Diencephalon (tissue), 1 donor: ENCODE measurements around the gene TRPV2. TPM values are rescaled to one million over a fixed set of nuclear protein-coding genes. Genes with fewer than 3 reads are reported as not detected.

Experiments
- small RNA-seq: library from RNA; depleted of rRNA; stranded (forward); fragments of <200 nt; gene quantifications from one replicate; pipeline ENCODE3, GENCODE V24; 2014
- total RNA-seq: library from RNA; depleted of rRNA; stranded (reverse); fragments of >200 nt; gene quantifications from one replicate; pipeline ENCODE4 v1.2.3, GENCODE V29; 2014

Gene TRPV2, protein sequence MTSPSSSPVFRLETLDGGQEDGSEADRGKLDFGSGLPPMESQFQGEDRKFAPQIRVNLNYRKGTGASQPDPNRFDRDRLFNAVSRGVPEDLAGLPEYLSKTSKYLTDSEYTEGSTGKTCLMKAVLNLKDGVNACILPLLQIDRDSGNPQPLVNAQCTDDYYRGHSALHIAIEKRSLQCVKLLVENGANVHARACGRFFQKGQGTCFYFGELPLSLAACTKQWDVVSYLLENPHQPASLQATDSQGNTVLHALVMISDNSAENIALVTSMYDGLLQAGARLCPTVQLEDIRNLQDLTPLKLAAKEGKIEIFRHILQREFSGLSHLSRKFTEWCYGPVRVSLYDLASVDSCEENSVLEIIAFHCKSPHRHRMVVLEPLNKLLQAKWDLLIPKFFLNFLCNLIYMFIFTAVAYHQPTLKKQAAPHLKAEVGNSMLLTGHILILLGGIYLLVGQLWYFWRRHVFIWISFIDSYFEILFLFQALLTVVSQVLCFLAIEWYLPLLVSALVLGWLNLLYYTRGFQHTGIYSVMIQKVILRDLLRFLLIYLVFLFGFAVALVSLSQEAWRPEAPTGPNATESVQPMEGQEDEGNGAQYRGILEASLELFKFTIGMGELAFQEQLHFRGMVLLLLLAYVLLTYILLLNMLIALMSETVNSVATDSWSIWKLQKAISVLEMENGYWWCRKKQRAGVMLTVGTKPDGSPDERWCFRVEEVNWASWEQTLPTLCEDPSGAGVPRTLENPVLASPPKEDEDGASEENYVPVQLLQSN
- 11.1 TPM for total RNA-seq

GRCh38 chr17:16415031-16415924, at the start of gene TRPV2:
TSS of gene TRPV2 (plus strand) at chr17:16415571. CDS start at chr17:16417669, 2,098 bp downstream.

DNA sequence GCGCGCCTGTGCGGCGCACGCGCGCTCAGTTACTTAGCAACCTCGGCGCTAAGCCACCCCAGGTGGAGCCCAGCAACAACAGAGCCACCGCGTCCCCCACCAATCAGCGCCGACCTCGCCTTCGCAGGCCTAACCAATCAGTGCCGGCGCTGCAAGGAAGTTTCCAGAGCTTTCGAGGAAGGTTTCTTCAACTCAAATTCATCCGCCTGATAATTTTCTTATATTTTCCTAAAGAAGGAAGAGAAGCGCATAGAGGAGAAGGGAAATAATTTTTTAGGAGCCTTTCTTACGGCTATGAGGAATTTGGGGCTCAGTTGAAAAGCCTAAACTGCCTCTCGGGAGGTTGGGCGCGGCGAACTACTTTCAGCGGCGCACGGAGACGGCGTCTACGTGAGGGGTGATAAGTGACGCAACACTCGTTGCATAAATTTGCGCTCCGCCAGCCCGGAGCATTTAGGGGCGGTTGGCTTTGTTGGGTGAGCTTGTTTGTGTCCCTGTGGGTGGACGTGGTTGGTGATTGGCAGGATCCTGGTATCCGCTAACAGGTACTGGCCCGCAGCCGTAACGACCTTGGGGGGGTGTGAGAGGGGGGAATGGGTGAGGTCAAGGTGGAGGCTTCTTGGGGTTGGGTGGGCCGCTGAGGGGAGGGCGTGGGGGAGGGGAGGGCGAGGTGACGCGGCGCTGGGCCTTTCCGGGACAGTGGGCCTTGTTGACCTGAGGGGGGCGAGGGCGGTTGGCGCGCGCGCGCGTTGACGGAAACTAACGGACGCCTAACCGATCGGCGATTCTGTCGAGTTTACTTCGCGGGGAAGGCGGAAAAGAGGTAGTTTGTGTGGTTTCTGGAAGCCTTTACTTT, 34.5 kb upstream of the TRPV2 start, which contains the start of gene UBB:
TSS of gene UBB (plus strand) at position 452 of the 856 bp plus-strand sequence. CDS start 817 bp downstream, outside the sequence.

Small RNA genes within 50 kb of the gene (small RNA-seq; reads per million reads assigned to genes)
- gene SNORD49A: not detected
- not detected for gene SNORD65

Other genes with a start within 250 kb of the TRPV2 start
- 109 TPM for gene NCOR1, start 200.0 kb upstream of the TRPV2 start, total RNA-seq
- gene PIGL, start 198.4 kb upstream of the TRPV2 start, total RNA-seq: 27.5 TPM
- 71.0 TPM for gene CENPV, start 62.1 kb upstream of the TRPV2 start, total RNA-seq
- gene UBB, start 34.5 kb upstream of the TRPV2 start, total RNA-seq: 1,701 TPM
- 9.0 TPM for gene LRRC75A, start 76.6 kb downstream of the TRPV2 start, total RNA-seq
- 25.4 TPM for gene ZNF287, start 153.6 kb downstream of the TRPV2 start, total RNA-seq
- 33.9 TPM for gene ZNF624, start 238.3 kb downstream of the TRPV2 start, total RNA-seq